ENCODE results near the gene VPS13D.
A peak's percentile ranks its signal among the peaks of the same experiment; 100 is the strongest.
"Not testable (repeated sequence)": the region's sequence is repeated elsewhere in the genome, so short reads cannot be mapped to it uniquely, and the experiment has no call there.

VPS13D gene

GRCh38 chr1:12376236-12377045 lies 146.6 kb downstream of the VPS13D start:
- no peak for DNase-seq

GRCh38 chr1:12380326-12381249 lies 150.8 kb downstream of the VPS13D start:
- DNase-seq: no peak

GRCh38 chr1:12383001-12383400 lies 153.2 kb downstream of the VPS13D start:
- DNase-seq: no peak

GRCh38 chr1:12383786-12384185 lies 154.0 kb downstream of the VPS13D start:
- peak; percentile 45 for DNase-seq

- DNase-seq: no peak
Observed at GRCh38 chr1:12384836-12385456, 155.1 kb downstream of the VPS13D start.

- DNase-seq: no peak
Observed at GRCh38 chr1:12386130-12386529, 156.3 kb downstream of the VPS13D start.

GRCh38 chr1:12387641-12388040 lies 157.8 kb downstream of the VPS13D start:
- DNase-seq: no peak

- DNase-seq: not testable (repeated sequence)
Observed at GRCh38 chr1:12390296-12390695, 160.5 kb downstream of the VPS13D start.

- no peak for DNase-seq
Observed at GRCh38 chr1:12397462-12398450, 167.9 kb downstream of the VPS13D start.

- no peak for DNase-seq
Observed at GRCh38 chr1:12398479-12398878, 168.6 kb downstream of the VPS13D start.

- no peak for DNase-seq
Observed at GRCh38 chr1:12400027-12400693, 170.3 kb downstream of the VPS13D start.

- DNase-seq: no peak
Observed at GRCh38 chr1:12402159-12402673, 172.4 kb downstream of the VPS13D start.

- no peak for DNase-seq
Observed at GRCh38 chr1:12402842-12403241, 173.0 kb downstream of the VPS13D start.

GRCh38 chr1:12404918-12405317 lies 175.1 kb downstream of the VPS13D start:
- no peak for DNase-seq

- DNase-seq: peak; percentile 58
Observed at GRCh38 chr1:12405325-12406210, 175.7 kb downstream of the VPS13D start.

- DNase-seq: peak; percentile 41
Observed at GRCh38 chr1:12406211-12407021, 176.6 kb downstream of the VPS13D start.

- peak; percentile 66 for DNase-seq
Observed at GRCh38 chr1:12407050-12407961, 177.5 kb downstream of the VPS13D start.

- no peak for DNase-seq
Observed at GRCh38 chr1:12407962-12408454, 178.2 kb downstream of the VPS13D start.
